Activated CD4-positive, alpha-beta memory T cell treated with anti-CD3 and anti-CD28 coated beads, Interleukin-2, amount 10 ng/mL, durations not matched to agents 7 days and 5 days (primary cell): ENCODE data around the gene ZBED4. TPM values are rescaled to one million over a fixed set of nuclear protein-coding genes. Genes with fewer than 3 reads are reported as not detected.

ENCODE experiments used
- CTCF ChIA-PET: fragments of 350-600 bp; sonication (Branson Sonifier 250); formaldehyde crosslinking; loops from one replicate; lab custom pipeline; 2021; ENCODE audit warnings: antibody characterized with exemption, inconsistent platforms; lab: Charles Lee
- POLR2A ChIA-PET: fragments of 350-600 bp; sonication (Branson Sonifier 250); formaldehyde crosslinking; loops from one replicate; lab custom pipeline; 2021; ENCODE audit warnings: antibody characterized with exemption; lab: Charles Lee
- DNase-seq: peaks from one replicate; pipeline ENCODE4 v3.0.0-alpha.2; 2020
- H3K27ac Mint-ChIP-seq: one replicate; pipeline ENCODE4 v1.8.0; 2021; ENCODE audit warnings: mild to moderate bottlenecking, mixed read lengths
- H3K27me3 Mint-ChIP-seq: one replicate; pipeline ENCODE4 v1.8.0; 2021; ENCODE audit warnings: mixed read lengths
- H3K36me3 Mint-ChIP-seq: one replicate; pipeline ENCODE4 v1.8.0; 2021; ENCODE audit warnings: low read depth, mixed read lengths
- H3K4me1 Mint-ChIP-seq: one replicate; pipeline ENCODE4 v1.8.0; 2021; ENCODE audit warnings: mixed read lengths
- H3K4me3 Mint-ChIP-seq: one replicate; pipeline ENCODE4 v1.8.0; 2021; ENCODE audit warnings: mild to moderate bottlenecking, mixed read lengths
- H3K9me3 Mint-ChIP-seq: one replicate; pipeline ENCODE4 v1.8.0; 2021; ENCODE audit warnings: mixed read lengths
- total RNA-seq, 2 experiments: library from RNA; stranded (reverse); gene quantifications; one replicate each; pipeline ENCODE4 v1.2.3, GENCODE V29; 2021

Gene ZBED4
- total RNA-seq, 2 experiments from 2014 or later: 20.6 to 21.8 TPM

DNA sequence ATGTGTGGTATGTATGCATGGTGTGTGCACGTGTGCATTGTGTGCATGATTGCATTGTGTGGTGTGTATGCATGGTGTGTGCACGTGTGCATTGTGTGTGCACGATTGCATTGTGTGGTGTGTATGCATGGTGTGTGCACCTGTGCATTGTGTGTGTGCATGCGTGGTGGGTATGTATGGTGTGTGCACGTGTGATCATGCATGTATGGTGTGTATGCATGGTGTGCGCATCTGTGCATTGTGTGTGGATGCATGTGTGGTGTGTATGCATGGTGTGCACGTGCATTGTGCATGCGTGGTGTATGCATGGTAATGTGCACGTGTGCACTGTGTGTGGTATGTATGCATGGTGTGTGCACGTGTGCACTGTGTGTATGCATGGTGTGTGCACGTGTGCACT, 47.8 kb downstream of the ZBED4 start:
- CTCF ChIA-PET: no interaction called here

DNA sequence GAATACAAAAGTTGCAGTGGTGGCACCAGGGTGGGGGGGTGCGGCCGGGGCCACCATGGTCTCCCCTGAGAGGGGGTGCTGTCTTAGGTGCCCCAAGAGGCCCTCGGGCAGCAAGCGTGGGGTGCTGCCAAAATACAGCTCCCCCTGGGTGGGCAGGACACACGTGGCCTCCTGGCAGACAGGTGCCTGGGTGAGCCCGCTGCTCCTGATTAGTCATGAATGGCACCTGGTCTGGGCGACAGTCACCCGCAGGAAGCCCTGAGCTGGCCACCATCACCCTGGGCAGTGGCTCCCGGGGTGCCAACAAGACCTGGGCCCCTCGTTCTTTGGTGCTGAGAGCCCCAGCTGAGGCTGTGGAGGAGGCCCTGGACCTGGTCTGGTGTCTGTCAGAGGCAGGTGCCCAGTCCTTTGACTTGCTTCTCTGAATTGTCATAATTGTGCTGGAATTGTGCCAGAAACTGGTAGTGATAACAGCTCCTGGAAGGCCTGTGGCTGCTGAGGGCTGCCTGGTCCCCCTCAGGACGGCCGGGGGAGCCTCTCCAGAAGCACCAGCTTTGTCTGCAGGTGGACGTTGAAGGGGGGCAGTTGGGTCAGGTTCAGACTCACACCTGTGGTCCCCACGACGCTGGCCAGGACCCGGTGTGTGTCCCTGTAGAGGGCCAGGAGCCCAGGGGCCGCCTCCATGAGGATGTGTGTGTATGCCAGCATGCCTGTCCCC, 49.8 kb downstream of the ZBED4 start:
- H3K27me3 Mint-ChIP-seq: no peaks in the 10 kb centered on the region
- H3K4me3 Mint-ChIP-seq: no peak overlapping the region
- H3K9me3 Mint-ChIP-seq: peaks cover 4% of the 10 kb centered on the region
- H3K36me3 Mint-ChIP-seq: peaks cover 63% of the 10 kb centered on the region
- DNase-seq: no peak
- ChIA-PET CTCF (no interaction called here), POLR2A (no interaction called here)
- H3K27ac Mint-ChIP-seq: no peak overlapping the region
- H3K4me1 Mint-ChIP-seq: peaks cover 3% of the 10 kb centered on the region

More for the DNA sequence above, 47.8 kb downstream of the ZBED4 start:
- H3K27me3 Mint-ChIP-seq: no peaks in the 10 kb centered on the region
- H3K36me3 Mint-ChIP-seq: peaks cover 51% of the 10 kb centered on the region
- peaks cover 4% of the 10 kb centered on the region for H3K9me3 Mint-ChIP-seq
- no peak overlapping the region for H3K27ac Mint-ChIP-seq
- peaks cover 3% of the 10 kb centered on the region for H3K4me1 Mint-ChIP-seq
- DNase-seq: no peak
- POLR2A ChIA-PET: no interaction called here
- no peak overlapping the region for H3K4me3 Mint-ChIP-seq

DNA sequence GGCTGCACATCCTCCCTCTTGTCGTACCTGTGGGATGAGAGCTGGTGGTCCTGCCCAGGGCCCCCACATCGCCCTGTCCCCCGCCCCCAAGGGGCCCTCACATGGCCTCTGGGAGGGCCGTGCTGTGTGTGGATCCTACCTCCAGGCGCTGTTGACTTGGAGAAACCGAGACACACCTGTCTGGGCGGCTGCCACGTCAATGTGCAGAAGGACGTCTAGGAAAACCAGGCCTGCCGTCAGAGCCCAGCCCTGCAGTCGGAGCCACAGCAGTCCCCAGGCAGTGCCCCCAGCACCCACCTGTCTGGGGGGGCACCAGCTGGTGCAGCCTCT, 50.4 kb downstream of the ZBED4 start:
- Mint-ChIP-seq H3K36me3 (peaks cover 68% of the 10 kb centered on the region), H3K27me3 (no peaks in the 10 kb centered on the region), H3K4me3 (no peak overlapping the region), H3K27ac (no peak overlapping the region), H3K9me3 (peaks cover 4% of the 10 kb centered on the region), H3K4me1 (peaks cover 3% of the 10 kb centered on the region)
- DNase-seq: no peak
- ChIA-PET CTCF (no interaction called here), POLR2A (no interaction called here)

DNA sequence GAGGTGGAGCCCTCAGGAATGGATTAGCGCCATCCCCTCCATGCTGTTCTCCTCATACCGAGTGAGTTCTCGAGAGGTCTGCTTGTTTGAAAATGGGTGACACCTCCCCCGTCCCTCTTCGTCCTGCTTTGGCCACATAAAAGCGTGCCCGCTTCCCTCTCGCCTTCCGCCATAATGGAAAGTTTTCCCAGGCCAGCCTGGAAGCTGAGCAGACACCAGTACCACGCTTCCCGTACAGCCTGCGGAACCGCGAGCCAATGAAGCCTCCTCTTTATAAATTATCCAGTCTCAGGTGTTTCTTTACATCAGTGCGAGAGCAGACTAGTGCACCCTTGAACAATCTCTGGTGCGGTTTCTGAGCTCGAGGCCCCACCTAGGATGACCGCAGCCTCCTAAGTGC, 51.8 kb downstream of the ZBED4 start:
- no peak overlapping the region for H3K27ac Mint-ChIP-seq
- ChIA-PET POLR2A (interaction anchor here (1.1 kb wide), 1 partner anchor 51 kb away, joined by 3 read pairs; no protein-coding TSS in a partner anchor), CTCF (no interaction called here)
- H3K9me3 Mint-ChIP-seq: peaks cover 4% of the 10 kb centered on the region
- no peaks in the 10 kb centered on the region for H3K27me3 Mint-ChIP-seq
- DNase-seq: no peak
- no peak overlapping the region for H3K4me3 Mint-ChIP-seq
- H3K4me1 Mint-ChIP-seq: no peaks in the 10 kb centered on the region
- peaks cover 61% of the 10 kb centered on the region for H3K36me3 Mint-ChIP-seq

DNA sequence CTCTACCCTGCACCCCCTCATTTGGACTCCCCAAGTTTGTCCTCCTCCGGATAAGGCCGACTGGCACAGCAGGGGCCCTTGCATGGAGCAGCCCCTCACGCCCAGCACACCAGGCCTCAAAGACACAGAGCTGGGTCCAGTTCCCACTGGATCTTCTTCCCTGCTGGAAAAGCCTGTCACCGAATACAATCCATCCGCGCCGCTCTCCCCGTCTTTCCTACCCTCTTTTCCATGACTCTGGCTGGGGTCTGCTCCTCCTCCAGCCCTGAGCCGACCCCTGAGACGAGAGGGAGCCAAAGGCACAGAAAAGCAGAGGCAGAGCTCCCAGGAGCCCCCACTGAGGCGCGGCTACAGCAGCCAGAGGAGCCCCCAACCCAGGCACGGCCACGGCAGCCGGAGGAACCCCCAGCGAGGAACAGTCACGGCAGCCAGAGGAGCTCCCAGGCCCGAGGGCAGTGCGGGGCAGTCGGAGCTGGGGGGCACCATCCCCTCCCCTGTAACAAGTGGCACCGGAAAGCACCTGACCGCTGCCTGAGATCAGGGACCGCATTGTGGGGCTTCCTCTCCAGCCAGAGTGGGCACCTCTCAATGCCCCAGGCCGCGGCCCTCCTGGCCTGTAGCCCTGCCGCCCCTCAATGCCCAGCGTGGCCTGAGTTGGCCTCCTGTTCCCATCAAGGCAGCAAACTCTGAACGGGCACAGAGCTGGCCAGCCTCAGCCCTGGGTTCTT, 52.6 kb downstream of the ZBED4 start:
- ChIA-PET POLR2A (interaction anchor here (1.1 kb wide), 1 partner anchor 52 kb away, joined by 3 read pairs; no protein-coding TSS in a partner anchor), CTCF (no interaction called here)
- H3K27ac Mint-ChIP-seq: no peak overlapping the region
- H3K36me3 Mint-ChIP-seq: peaks cover 53% of the 10 kb centered on the region
- H3K27me3 Mint-ChIP-seq: no peaks in the 10 kb centered on the region
- peaks cover 4% of the 10 kb centered on the region for H3K9me3 Mint-ChIP-seq
- no peak for DNase-seq
- no peak overlapping the region for H3K4me3 Mint-ChIP-seq
- H3K4me1 Mint-ChIP-seq: no peaks in the 10 kb centered on the region

DNA sequence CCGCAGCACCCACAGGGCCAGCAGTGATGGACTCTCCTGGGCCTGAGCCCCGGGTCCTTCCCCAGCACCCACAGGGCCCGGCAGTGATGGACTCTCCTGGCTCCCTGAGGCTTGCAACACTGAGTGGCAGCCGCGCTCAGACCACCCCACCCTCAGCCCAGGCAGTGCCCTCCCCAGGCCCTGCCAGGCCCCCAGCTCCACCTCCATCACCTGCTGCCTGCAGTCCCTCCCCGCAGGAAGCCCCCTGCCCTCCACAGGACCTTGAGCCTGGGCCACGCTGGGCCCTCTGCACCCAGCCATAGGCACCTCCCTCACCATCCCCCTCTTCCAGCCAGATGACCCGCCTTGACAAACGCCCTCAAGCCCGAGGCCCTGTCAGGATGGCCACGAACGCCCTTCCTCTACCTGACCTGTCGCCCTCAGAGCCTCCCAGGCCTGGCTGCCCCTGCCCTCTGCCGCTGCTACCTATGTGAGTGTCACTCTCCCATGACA, 53.2 kb downstream of the ZBED4 start:
- Mint-ChIP-seq H3K27me3 (no peaks in the 10 kb centered on the region), H3K36me3 (peaks cover 47% of the 10 kb centered on the region), H3K27ac (no peak overlapping the region), H3K4me1 (no peaks in the 10 kb centered on the region), H3K4me3 (no peak overlapping the region), H3K9me3 (no peaks in the 10 kb centered on the region)
- no peak for DNase-seq
- ChIA-PET POLR2A (no interaction called here), CTCF (no interaction called here)

DNA sequence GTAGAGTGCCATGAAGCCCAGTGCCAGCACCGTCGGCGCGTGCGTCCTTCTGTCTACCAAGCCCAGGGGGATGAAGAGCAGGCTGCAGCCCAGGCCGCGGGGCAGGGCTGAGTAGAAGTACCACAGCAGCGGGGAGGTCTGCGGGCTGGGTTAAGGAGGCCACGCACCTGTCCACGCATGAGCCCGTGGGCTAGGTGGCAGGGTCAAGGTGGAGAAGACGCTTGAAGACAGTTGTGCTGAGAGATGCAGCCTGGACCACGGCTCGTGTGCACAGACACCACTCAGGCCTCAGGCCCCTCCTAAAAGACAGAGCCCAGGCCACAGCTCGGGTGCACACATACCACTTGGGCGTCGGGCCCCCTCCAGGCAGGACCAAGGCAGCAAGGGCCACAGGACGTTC, 54.2 kb downstream of the ZBED4 start:
- Mint-ChIP-seq H3K27me3 (no peaks in the 10 kb centered on the region), H3K4me1 (no peaks in the 10 kb centered on the region), H3K4me3 (no peak overlapping the region), H3K36me3 (peaks cover 45% of the 10 kb centered on the region), H3K27ac (no peak overlapping the region), H3K9me3 (no peaks in the 10 kb centered on the region)
- ChIA-PET POLR2A (no interaction called here), CTCF (no interaction called here)
- DNase-seq: no peak

DNA sequence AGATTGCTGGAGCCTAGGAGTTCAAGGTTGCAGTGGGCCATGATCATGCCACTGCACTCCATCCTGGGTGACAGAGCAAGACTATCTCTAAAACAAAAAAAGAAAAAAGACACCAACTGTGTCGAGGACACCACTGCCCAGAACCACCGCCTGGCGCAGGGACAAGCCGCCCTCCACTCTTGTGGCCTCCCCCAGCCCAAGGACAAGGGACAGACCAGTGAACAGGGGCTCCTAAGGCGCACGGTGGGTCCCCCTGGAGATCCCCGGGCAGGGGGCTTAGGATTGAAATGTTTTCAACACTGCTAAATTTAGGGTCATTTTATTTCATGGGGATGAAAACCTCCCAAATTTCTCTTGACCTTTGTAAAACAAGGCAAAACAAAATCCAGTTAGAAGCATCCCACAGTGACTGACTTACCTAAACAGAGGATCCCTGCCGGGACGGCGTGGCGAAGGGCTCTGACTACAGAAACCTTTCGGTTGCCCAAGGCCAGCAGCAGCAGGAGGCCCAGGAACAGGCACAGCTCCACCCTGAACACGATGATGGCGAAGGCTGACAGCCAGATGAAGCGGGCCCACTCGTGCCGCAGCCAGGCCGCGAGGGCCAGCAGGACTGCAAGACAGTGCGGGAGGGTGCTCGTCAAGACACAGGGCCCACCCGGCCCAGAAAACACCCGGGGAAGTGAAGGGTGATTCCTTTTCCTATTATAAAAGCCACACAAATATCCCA, 56.0 kb downstream of the ZBED4 start:
- no peak overlapping the region for H3K27ac Mint-ChIP-seq
- no peak for DNase-seq
- POLR2A ChIA-PET: no interaction called here
- H3K36me3 Mint-ChIP-seq: peaks cover 33% of the 10 kb centered on the region
- no peaks in the 10 kb centered on the region for H3K9me3 Mint-ChIP-seq
- no peaks in the 10 kb centered on the region for H3K4me1 Mint-ChIP-seq
- H3K27me3 Mint-ChIP-seq: no peaks in the 10 kb centered on the region
- H3K4me3 Mint-ChIP-seq: no peak overlapping the region
- CTCF ChIA-PET: no interaction called here

DNA sequence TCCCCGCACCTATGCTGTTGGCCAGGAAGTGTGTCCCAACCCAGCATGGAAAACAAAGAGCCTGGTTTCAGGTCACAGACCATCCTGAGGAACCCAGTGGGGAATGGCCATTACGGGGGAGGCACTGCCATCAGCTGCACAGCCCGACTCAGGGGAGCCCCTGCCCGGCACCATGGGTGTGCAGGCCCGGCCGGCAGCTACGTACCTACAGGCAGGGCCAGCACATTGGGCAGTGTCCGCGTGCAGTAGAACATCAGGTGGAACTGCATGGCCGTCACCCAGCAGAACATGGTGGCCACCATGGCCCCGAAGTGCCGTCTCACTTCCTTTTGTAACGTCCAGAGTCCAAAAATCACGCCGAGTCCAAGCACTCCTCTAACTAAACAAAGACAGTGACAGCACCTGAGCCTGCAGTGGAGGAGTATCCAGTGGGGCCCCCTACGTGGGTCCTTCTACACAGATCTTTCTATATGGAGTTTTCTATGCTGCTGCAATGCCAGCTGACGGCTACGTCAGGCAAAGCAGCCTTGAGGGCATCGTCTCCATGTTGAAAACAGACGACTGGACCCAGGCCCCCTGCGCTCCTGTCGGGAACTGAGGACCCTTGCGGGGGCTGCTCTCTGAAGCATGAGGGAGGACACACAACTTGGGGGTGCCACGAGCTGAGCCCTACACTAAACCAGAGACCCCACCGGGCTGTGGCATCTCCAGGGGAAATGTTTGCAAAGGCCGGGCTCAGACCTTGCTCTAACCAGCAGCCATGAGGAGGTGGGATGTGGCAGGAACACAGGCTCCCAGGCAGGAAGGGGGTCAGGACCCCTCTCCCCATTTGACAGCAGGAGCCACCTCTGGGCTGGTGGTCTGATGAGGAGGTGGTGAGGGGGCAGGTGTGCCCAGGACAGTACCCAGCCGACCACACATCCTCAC, 56.8 kb downstream of the ZBED4 start:
- H3K9me3 Mint-ChIP-seq: no peaks in the 10 kb centered on the region
- no peak for DNase-seq
- H3K27me3 Mint-ChIP-seq: no peaks in the 10 kb centered on the region
- no peak overlapping the region for H3K27ac Mint-ChIP-seq
- peaks cover 33% of the 10 kb centered on the region for H3K36me3 Mint-ChIP-seq
- no peaks in the 10 kb centered on the region for H3K4me1 Mint-ChIP-seq
- ChIA-PET CTCF (no interaction called here), POLR2A (no interaction called here)
- H3K4me3 Mint-ChIP-seq: no peak overlapping the region

DNA sequence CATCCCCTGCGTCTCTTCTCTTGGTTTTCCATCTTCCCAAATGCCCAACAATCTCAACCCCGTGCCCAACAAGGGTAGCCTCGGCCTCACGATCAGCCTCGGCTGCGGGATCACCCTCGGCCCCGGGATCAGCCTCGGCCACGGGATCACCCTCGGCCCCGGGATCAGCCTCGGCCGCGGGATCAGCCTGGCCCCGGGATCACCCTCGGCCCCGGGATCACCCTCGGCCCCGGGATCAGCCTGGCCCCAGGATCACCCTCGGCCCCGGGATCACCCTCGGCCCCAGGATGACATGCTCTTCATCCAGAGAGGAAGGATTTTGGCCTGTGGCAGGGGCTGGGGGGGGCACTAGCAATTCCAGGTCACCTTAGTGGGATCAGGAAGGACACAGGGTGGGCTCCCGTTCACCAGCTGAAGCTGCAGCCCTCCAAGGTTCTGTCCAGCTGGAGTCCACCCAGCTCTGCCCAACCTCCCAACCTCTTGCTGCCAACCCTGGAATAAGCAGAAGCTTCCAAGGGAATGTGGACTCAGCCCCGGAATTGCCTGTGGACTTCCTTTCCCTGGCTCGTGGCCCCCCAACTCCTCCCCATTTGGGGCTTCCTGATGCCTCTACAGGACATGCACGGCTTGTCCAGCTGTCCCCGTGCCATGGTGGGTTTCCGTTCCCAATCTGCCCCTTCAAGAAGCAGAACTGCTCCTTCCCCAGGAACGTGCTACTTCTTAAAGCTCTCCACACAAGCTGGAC, 58.4 kb downstream of the ZBED4 start:
- Mint-ChIP-seq H3K27ac (no peak overlapping the region), H3K36me3 (peaks cover 25% of the 10 kb centered on the region), H3K27me3 (no peaks in the 10 kb centered on the region), H3K4me3 (no peak overlapping the region), H3K4me1 (peaks cover 8% of the 10 kb centered on the region), H3K9me3 (no peaks in the 10 kb centered on the region)
- no peak for DNase-seq
- CTCF ChIA-PET: interaction anchor here (0.6 kb wide), 1 partner anchor 145 kb away, joined by 3 read pairs; no protein-coding TSS in a partner anchor
- POLR2A ChIA-PET: no interaction called here

DNA sequence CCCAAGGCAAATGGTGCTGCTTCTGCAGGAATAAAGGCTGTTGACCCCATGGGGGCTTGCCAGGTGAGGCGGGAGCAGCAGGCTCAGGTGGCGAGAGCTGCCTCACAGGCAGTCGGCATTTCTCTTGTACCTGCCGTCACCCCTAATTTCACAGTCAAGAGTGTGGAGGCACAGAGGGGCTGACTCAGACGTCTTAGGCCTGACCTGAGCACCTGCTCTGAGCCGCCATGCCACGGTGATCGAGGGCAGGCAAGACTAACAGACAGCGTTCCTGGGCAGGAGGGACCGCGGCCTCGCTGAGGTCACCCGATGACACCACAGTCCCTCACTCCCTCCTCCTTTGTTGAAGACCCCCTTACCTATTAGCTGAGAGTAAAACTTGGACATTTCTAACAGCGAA, 59.4 kb downstream of the ZBED4 start:
- no peak for DNase-seq
- H3K4me1 Mint-ChIP-seq: peaks cover 12% of the 10 kb centered on the region
- CTCF ChIA-PET: no interaction called here
- no peaks in the 10 kb centered on the region for H3K27me3 Mint-ChIP-seq
- H3K27ac Mint-ChIP-seq: no peak overlapping the region
- POLR2A ChIA-PET: no interaction called here
- no peak overlapping the region for H3K4me3 Mint-ChIP-seq
- no peaks in the 10 kb centered on the region for H3K9me3 Mint-ChIP-seq
- peaks cover 16% of the 10 kb centered on the region for H3K36me3 Mint-ChIP-seq

DNA sequence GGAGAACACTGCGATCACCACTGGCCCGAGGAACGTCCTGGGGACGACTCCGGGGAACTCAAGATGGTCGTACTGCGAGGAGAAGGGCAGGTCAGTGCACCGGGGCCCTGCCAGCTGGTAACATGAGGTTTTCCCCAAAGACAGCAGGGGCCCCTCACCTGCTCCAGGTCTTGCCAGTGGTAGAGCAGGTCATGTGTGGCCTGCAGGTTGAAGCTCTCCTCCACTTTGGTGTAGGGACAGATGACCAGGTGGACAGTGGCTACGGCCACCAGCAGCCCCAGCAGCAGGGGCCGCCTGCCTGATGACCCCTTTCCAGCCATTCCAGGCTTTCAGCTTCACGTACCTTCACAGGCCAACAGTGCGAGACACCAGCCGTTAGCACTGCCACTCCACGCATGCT, 59.8 kb downstream of the ZBED4 start:
- ChIA-PET POLR2A (no interaction called here), CTCF (no interaction called here)
- H3K4me1 Mint-ChIP-seq: peaks cover 12% of the 10 kb centered on the region
- no peaks in the 10 kb centered on the region for H3K27me3 Mint-ChIP-seq
- no peak for DNase-seq
- no peaks in the 10 kb centered on the region for H3K9me3 Mint-ChIP-seq
- no peak overlapping the region for H3K27ac Mint-ChIP-seq
- no peak overlapping the region for H3K4me3 Mint-ChIP-seq
- H3K36me3 Mint-ChIP-seq: peaks cover 16% of the 10 kb centered on the region
